ENCODE data around the gene NLGN4X. TPM values are rescaled to one million over a fixed set of nuclear protein-coding genes. Genes with fewer than 3 reads are reported as not detected.

The NLGN4X gene
- total RNA-seq, 1 donor = not detected

DNA sequence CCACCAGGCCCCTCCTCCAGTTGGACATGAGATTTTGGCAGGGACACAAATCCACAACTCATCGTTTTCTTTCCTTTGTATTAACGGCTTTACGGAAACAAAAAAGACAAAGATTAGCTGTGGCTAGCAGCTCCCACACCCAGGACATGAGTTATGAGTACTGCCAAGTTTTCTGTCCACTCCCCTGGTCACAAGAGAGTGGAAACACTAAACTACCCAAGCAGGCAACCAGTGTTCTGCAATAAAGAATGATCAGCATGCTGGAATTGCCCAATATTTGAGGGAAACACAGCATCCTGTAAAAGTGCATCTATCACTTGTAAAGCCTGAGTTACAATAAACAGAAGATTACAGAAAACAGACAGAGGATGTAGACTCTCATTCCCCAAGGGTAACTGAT, 358.4 kb downstream of the NLGN4X start:
- H3K4me3 ChIP-seq (ENCODE audit: low read depth, low read length) = no peak overlapping the region
- DNase-seq (ENCODE audit: low read depth) = no peak
- TF ChIP-seq, protein P1, sequence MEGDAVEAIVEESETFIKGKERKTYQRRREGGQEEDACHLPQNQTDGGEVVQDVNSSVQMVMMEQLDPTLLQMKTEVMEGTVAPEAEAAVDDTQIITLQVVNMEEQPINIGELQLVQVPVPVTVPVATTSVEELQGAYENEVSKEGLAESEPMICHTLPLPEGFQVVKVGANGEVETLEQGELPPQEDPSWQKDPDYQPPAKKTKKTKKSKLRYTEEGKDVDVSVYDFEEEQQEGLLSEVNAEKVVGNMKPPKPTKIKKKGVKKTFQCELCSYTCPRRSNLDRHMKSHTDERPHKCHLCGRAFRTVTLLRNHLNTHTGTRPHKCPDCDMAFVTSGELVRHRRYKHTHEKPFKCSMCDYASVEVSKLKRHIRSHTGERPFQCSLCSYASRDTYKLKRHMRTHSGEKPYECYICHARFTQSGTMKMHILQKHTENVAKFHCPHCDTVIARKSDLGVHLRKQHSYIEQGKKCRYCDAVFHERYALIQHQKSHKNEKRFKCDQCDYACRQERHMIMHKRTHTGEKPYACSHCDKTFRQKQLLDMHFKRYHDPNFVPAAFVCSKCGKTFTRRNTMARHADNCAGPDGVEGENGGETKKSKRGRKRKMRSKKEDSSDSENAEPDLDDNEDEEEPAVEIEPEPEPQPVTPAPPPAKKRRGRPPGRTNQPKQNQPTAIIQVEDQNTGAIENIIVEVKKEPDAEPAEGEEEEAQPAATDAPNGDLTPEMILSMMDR (IDR thresholded peaks at IDR 0.05; ENCODE audit: insufficient read depth, low read length) = no peak

DNA sequence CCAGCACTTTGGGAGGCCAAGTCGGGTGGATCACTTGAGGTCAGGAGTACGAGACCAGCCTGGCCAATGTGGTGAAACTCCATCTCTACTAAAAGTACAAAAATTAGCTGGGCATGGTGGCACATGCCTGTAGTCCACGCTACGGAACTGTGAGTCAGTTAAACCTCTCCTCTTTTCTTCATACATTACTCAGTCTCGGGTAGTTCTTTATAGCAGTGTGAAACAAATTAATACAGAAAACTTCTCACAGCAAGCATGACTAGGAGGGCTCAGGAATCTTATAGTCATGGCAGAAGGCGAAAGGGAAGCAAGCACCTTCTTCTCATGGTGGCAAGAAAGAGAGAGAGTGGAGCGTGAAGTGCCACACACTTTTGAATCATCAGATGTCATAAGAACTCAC, 358.9 kb downstream of the NLGN4X start:
- no peak for DNase-seq (ENCODE audit: low read depth)
- H3K4me3 ChIP-seq (ENCODE audit: low read depth, low read length) = no peak overlapping the region
- TF ChIP-seq, protein P1 (IDR thresholded peaks at IDR 0.05; ENCODE audit: insufficient read depth, low read length) = no peak

DNA sequence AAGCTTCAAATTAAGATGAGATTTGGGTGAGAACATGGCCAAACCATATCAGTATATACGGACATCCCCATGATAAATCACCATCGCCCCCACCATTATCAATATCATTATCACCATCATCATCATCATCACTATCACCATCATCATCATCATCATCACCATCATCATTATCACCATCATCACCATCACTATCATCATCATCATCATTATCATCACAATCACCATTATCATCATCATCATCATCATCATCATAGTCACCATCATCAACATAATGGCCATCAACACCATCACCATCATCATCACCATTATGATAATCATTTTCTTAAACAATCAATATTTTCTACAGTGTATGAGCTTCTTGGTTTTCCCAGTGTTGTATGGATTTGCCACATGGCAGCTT, 360.9 kb downstream of the NLGN4X start:
- TF ChIP-seq, protein P1 (IDR thresholded peaks at IDR 0.05; ENCODE audit: insufficient read depth, low read length) = no peak
- H3K4me3 ChIP-seq (ENCODE audit: low read depth, low read length) = no peak overlapping the region
- no peak for DNase-seq (ENCODE audit: low read depth)

DNA sequence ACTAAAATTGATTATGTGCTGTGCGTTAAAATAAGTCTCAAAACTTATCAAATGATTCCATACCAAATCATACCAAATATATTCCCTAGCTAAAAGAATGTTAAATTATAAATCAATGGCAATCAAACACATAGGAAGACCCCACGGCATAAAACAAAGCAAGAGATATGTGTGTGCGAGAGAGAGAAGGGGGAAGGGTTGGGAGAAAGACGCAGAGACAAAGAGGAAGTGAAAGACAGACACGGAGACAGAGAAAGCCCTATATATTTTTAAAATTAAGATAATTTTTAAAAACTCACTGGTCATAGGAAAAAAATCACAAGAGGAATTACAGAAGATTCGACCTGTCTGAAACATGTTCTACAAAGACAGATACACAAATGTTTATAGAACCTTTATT, 371.4 kb downstream of the NLGN4X start:
- no peak for DNase-seq (ENCODE audit: low read depth)
- TF ChIP-seq, protein P1 (IDR thresholded peaks at IDR 0.05; ENCODE audit: insufficient read depth, low read length) = no peak

DNA sequence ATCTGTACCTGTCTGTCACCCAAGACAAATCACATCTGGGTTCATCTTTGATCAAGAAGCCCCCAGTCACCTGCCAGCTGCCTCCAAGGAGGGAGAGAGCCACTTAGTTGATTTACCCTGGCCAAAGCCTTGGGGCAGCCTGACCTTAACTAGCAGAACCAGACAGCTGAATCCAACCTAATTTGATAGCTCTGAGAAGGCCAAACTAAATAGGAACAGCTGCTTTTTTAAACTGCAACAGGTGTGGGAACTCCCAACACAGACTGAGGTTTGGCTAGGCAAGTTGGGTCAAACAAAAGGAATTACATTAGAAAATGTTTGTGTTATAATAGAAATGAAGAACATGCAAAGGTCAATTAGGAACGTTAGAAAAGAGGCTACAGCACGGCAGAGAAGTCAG, 375.7 kb downstream of the NLGN4X start:
- TF ChIP-seq, protein P1 (IDR thresholded peaks at IDR 0.05; ENCODE audit: insufficient read depth, low read length) = no peak
- DNase-seq (ENCODE audit: low read depth) = no peak

More for the DNA sequence above, 371.4 kb downstream of the NLGN4X start:
- no peak overlapping the region for H3K4me3 ChIP-seq (ENCODE audit: low read depth, low read length)

DNA sequence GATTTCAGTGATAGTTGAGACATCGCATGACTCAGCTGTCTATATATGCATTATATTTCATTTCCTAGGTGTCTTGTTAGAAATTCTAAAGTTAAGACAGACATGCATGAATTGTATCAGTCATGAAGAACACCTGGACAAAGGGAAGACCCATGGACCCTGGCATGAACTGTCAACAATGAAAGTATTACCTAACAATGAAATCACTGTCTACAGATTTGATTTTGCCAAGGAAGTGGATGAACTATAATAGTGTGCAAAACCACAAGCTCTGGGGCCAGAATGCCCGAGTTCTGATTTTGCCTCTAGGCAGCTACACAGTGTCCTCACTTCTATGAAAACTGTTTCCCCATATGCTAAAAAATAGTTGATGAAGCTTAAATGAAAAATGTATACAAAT, 386.1 kb downstream of the NLGN4X start:
- TF ChIP-seq, protein P1 (IDR thresholded peaks at IDR 0.05; ENCODE audit: insufficient read depth, low read length) = no peak
- DNase-seq (ENCODE audit: low read depth) = no peak
- H3K4me3 ChIP-seq (ENCODE audit: low read depth, low read length) = no peak overlapping the region

More for the DNA sequence above, 375.7 kb downstream of the NLGN4X start:
- no peak overlapping the region for H3K4me3 ChIP-seq (ENCODE audit: low read depth, low read length)

Small RNA genes lying within 50 kb of the gene (small RNA-seq; reads per million reads assigned to genes)
- not detected for gene RF00322
